Suprapubic skin (tissue), 4 donors: ENCODE measurements around the gene GNB5. TPM values are rescaled to one million over a fixed set of nuclear protein-coding genes. Genes with fewer than 3 reads are reported as not detected.
A peak's percentile ranks its signal among the peaks of the same experiment; 100 is the strongest.

Experiments used
- DNase-seq, 2 donors: peaks; one replicate each; pipeline ENCODE4 v3.0.0-alpha.2; 2019; ENCODE audit warnings: low spot score in 2 of 2
- H3K27ac ChIP-seq: fragments of 200-600 bp; sonication (generic); one replicate; pipeline ENCODE4 v1.5.1; 2019
- H3K27me3 ChIP-seq: fragments of 200-600 bp; sonication (generic); one replicate; pipeline ENCODE4 v1.5.1; 2019
- H3K36me3 ChIP-seq: fragments of 200-600 bp; sonication (generic); one replicate; pipeline ENCODE4 v1.5.1; 2019
- H3K4me1 ChIP-seq: fragments of 200-600 bp; sonication (generic); one replicate; pipeline ENCODE4 v1.5.1; 2019
- H3K4me3 ChIP-seq: fragments of 200-600 bp; sonication (generic); one replicate; pipeline ENCODE4 v1.5.1; 2019; ENCODE audit warnings: mild to moderate bottlenecking
- H3K9me3 ChIP-seq: fragments of 200-600 bp; sonication (generic); one replicate; pipeline ENCODE4 v1.5.1; 2019
- CTCF ChIP-seq, 2 donors: fragments of 200-600 bp in 1 of 2; fragments of 450-650 bp in 1 of 2; sonication (generic) in 1 of 2; IDR thresholded peaks; one replicate each; pipeline ENCODE4 v1.5.1; 2016 to 2019; ENCODE audit warnings: antibody characterized with exemption in 2 of 2, mild to moderate bottlenecking in 1 of 2, moderate library complexity in 1 of 2
- EP300 ChIP-seq: sonication (generic); formaldehyde crosslinking; IDR thresholded peaks from one replicate; pipeline ENCODE4 v1.6.1; 2017; ENCODE audit warnings: antibody characterized with exemption
- POLR2A ChIP-seq, 2 donors: fragments of 450-650 bp; IDR thresholded peaks; one replicate each; pipeline ENCODE4 v1.6.1; 2017; ENCODE audit warnings: antibody characterized with exemption in 2 of 2, mild to moderate bottlenecking in 2 of 2, moderate library complexity in 2 of 2
- POLR2AphosphoS5 ChIP-seq, 3 donors: sonication (generic); formaldehyde crosslinking; IDR thresholded peaks; one replicate each; pipeline ENCODE4 v1.6.1; 2017; ENCODE audit warnings: antibody characterized with exemption in 3 of 3
- WGBS: methylation state at CpG from one replicate; pipeline ENCODE4 v1.1.5; 2018; 5-methylcytosine and 5-hydroxymethylcytosine counted together
- total RNA-seq, 4 donors: library from RNA; depleted of rRNA; stranded (reverse); fragments of >200 nt; gene quantifications; one replicate each; pipeline ENCODE4 v1.1.0, GENCODE V29; 2016

GNB5 gene
- total RNA-seq, 4 donors from 2014 or later, result 17.1 to 30.8 (median 24.9) TPM

GRCh38 chr15:52111517-52112202 is 79.5 kb downstream of the GNB5 start:
- H3K4me1 ChIP-seq, result peaks cover 19% of the 10 kb centered on the region
- peak overlapping the region; percentile 45 for H3K27ac ChIP-seq
- peak overlapping the region; percentile 52 for H3K4me3 ChIP-seq
- WGBS, result 94% methylated on average over 8 of the region's 32 CpGs
- DNase-seq, result no peak
- TF ChIP-seq POLR2AphosphoS5 (IDR thresholded peaks at IDR 0.05) (peak in 1 of 3 donors; percentile 17), EP300 (no peak)
- H3K36me3 ChIP-seq, result no peaks in the 10 kb centered on the region
- no peaks in the 10 kb centered on the region for H3K9me3 ChIP-seq
- peaks cover 5% of the 10 kb centered on the region for H3K27me3 ChIP-seq

DNA sequence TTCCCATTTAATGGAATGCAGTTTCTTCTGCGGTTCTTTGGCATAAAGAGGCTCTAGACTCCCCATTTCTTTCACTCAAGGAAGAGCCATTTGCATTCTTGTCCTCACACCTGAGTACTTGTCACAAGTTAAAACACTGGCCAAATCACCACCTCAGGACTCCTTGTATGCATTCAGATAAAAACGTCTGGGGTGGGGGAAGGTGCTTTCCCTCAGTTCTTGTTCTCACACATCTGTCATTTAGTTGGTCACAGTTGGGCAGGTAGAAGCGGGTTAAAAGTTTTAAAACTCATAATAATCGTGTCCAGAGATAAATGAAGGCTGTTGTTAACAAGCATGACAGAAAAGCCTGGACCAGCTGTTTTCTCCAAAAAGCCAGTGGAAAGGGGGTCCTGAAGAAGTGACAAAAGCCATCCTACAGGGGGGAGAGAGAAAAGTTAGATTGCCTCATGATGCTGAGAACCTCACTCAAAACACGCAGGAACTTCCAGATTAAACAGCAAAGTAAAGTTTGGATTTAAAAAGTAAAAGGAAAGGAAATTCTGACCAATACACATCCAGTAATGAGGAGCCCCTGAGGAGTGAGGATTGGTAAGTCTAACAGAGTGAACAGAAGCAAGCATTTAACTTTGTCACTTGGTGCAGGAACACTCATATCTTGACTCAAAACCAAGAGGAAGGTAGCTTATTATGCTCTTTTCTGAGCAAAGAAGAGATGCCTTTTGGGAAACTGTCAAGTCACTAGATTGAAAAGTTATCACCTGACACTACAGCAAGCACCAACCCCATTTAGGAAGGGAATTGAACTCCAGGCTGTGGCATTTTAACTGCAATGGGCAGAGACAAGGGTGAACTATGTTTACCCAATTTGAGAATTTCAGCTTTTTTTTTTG is 81.4 kb downstream of the GNB5 start:
- 67% methylated on average over 5 of the region's 5 CpGs for WGBS
- DNase-seq, result no peak
- Histone ChIP-seq H3K4me3 (no peak overlapping the region), H3K4me1 (peaks cover 34% of the 10 kb centered on the region), H3K27ac (no peak overlapping the region), H3K36me3 (no peaks in the 10 kb centered on the region), H3K9me3 (no peaks in the 10 kb centered on the region), H3K27me3 (peaks cover 5% of the 10 kb centered on the region)
- TF ChIP-seq CTCF (IDR thresholded peaks at IDR 0.05) (no peak), POLR2A (IDR thresholded peaks at IDR 0.05) (no peak), POLR2AphosphoS5 (IDR thresholded peaks at IDR 0.05) (no peak), EP300 (no peak)

- TF ChIP-seq CTCF (IDR thresholded peaks at IDR 0.05), result no peak
- TF ChIP-seq POLR2AphosphoS5 (IDR thresholded peaks at IDR 0.05), result no peak
- no peak for TF ChIP-seq EP300
- TF ChIP-seq POLR2A (IDR thresholded peaks at IDR 0.05), result no peak
- peaks cover 49% of the 10 kb centered on the region for H3K4me1 ChIP-seq
- 93% methylated on average over 6 of the region's 6 CpGs for WGBS
- no peak overlapping the region for H3K27ac ChIP-seq
- no peak overlapping the region for H3K4me3 ChIP-seq
- DNase-seq, result no peak
- no peaks in the 10 kb centered on the region for H3K36me3 ChIP-seq
- H3K27me3 ChIP-seq, result peaks cover under 1% of the 10 kb centered on the region
- H3K9me3 ChIP-seq, result no peaks in the 10 kb centered on the region
Observed at GRCh38 chr15:52107238-52107637, 84.0 kb downstream of the GNB5 start.

DNA sequence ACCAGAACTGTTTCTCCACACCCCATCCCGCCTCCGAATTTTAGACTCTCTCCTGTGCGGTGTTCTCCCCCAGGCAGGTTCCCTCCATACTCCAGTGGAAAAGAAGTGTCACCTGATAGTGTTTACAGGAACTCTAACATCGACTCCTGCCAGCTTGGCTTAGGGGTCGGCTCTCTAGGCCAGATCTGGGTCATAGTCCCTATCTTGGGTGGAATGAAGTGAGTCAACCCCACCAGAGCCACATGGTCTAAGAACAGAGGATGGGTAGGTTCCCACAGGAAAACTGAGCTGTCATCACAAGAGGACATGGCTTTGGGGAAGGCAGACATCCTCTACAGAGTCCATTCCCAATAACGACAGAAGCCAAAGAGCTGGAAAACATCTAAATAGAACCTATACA is 84.6 kb downstream of the GNB5 start:
- Histone ChIP-seq H3K4me1 (peaks cover 48% of the 10 kb centered on the region), H3K36me3 (no peaks in the 10 kb centered on the region), H3K27me3 (no peaks in the 10 kb centered on the region), H3K27ac (no peak overlapping the region), H3K4me3 (no peak overlapping the region), H3K9me3 (no peaks in the 10 kb centered on the region)
- TF ChIP-seq CTCF (IDR thresholded peaks at IDR 0.05) (no peak), POLR2A (IDR thresholded peaks at IDR 0.05) (no peak), POLR2AphosphoS5 (IDR thresholded peaks at IDR 0.05) (no peak), EP300 (no peak)
- WGBS, result 78% methylated on average over 6 of the region's 6 CpGs
- no peak for DNase-seq

- peaks cover 45% of the 10 kb centered on the region for H3K4me1 ChIP-seq
- no peaks in the 10 kb centered on the region for H3K36me3 ChIP-seq
- no peaks in the 10 kb centered on the region for H3K27me3 ChIP-seq
- no peak for DNase-seq
- no peaks in the 10 kb centered on the region for H3K9me3 ChIP-seq
- H3K4me3 ChIP-seq, result no peak overlapping the region
- H3K27ac ChIP-seq, result peak overlapping the region; percentile 34
- TF ChIP-seq EP300 (no peak), CTCF (IDR thresholded peaks at IDR 0.05) (no peak), POLR2AphosphoS5 (IDR thresholded peaks at IDR 0.05) (no peak)
- WGBS, result 77% methylated on average over 2 of the region's 2 CpGs
Observed at GRCh38 chr15:52105846-52106245, 85.3 kb downstream of the GNB5 start.
